Astrocyte (in vitro differentiated cells and primary cell): ENCODE results near the gene LGALS3. TPM values are rescaled to one million over a fixed set of nuclear protein-coding genes. Genes with fewer than 3 reads are reported as not detected.

Source experiments
- DNase-seq: peaks from one replicate; pipeline ENCODE4 v3.0.0-alpha.2; 2010; ENCODE audit warnings: low read depth
- FAIRE-seq: peaks from 2 replicates; lab custom pipeline; 2011; peaks lifted over from hg19 to GRCh38; lab: Jason Lieb, UNC
- H2AFZ ChIP-seq: 2 replicates; pipeline ENCODE4 v1.6.0; 2012; ENCODE audit warnings: low read depth, low read length, inconsistent platforms
- H3K27ac ChIP-seq: 2 replicates; pipeline ENCODE4 v1.5.1; 2011; ENCODE audit warnings: low read depth, low read length, inconsistent platforms
- H3K27me3 ChIP-seq: 2 replicates; pipeline ENCODE4 v1.6.0; 2011; ENCODE audit warnings: low read length, inconsistent platforms; ENCODE audit not compliant: insufficient read depth
- H3K36me3 ChIP-seq: 2 replicates; pipeline ENCODE4 v1.5.1; 2011; ENCODE audit warnings: low read length, inconsistent platforms; ENCODE audit not compliant: insufficient read depth
- H3K4me1 ChIP-seq: 2 replicates; pipeline ENCODE4 v1.5.1; 2011; ENCODE audit warnings: low read length, inconsistent platforms; ENCODE audit not compliant: insufficient read depth
- H3K4me2 ChIP-seq: 2 replicates; pipeline ENCODE4 v1.6.0; 2012; ENCODE audit warnings: low read length, inconsistent platforms
- H3K4me3 ChIP-seq: 2 replicates; pipeline ENCODE4 v1.5.1; 2011; ENCODE audit warnings: low read depth, mild to moderate bottlenecking, low read length, inconsistent platforms; ENCODE audit not compliant: insufficient read depth
- H3K79me2 ChIP-seq: 2 replicates; pipeline ENCODE4 v1.6.0; 2012; ENCODE audit warnings: mild to moderate bottlenecking, low read length, inconsistent platforms; ENCODE audit not compliant: insufficient read depth
- H3K9ac ChIP-seq: 2 replicates; pipeline ENCODE4 v1.6.0; 2012; ENCODE audit warnings: mild to moderate bottlenecking, low read length, inconsistent platforms
- H3K9me3 ChIP-seq: 2 replicates; pipeline ENCODE4 v1.5.1; 2012; ENCODE audit warnings: low read depth, mild to moderate bottlenecking, low read length, inconsistent platforms; ENCODE audit not compliant: insufficient read depth
- H4K20me1 ChIP-seq: 2 replicates; pipeline ENCODE4 v1.6.0; 2012; ENCODE audit warnings: low read length, inconsistent platforms; ENCODE audit not compliant: insufficient read depth
- H3K27ac Mint-ChIP-seq: one replicate; pipeline ENCODE4 v1.8.0; 2021; ENCODE audit warnings: mild to moderate bottlenecking, mixed read lengths; ENCODE audit not compliant: unreplicated experiment
- H3K27me3 Mint-ChIP-seq: one replicate; pipeline ENCODE4 v1.8.0; 2021; ENCODE audit warnings: low read depth, mixed read lengths; ENCODE audit not compliant: unreplicated experiment
- H3K36me3 Mint-ChIP-seq: one replicate; pipeline ENCODE4 v1.8.0; 2021; ENCODE audit warnings: low read depth, mixed read lengths; ENCODE audit not compliant: unreplicated experiment
- H3K4me1 Mint-ChIP-seq: one replicate; pipeline ENCODE4 v1.8.0; 2021; ENCODE audit warnings: low read depth, mixed read lengths; ENCODE audit not compliant: unreplicated experiment
- H3K4me3 Mint-ChIP-seq: one replicate; pipeline ENCODE4 v1.8.0; 2021; ENCODE audit warnings: mild to moderate bottlenecking, moderate library complexity, mixed read lengths; ENCODE audit not compliant: unreplicated experiment
- H3K9me3 Mint-ChIP-seq: one replicate; pipeline ENCODE4 v1.8.0; 2021; ENCODE audit warnings: mild to moderate bottlenecking, mixed read lengths; ENCODE audit not compliant: unreplicated experiment
- EZH2 ChIP-seq: IDR thresholded peaks from 2 replicates; pipeline ENCODE4 v1.6.1; 2012; ENCODE audit warnings: mild to moderate bottlenecking, low read length, inconsistent platforms; ENCODE audit not compliant: insufficient read depth
- total RNA-seq: library from RNA; stranded (reverse); gene quantifications from 2 replicates; pipeline ENCODE4 v1.2.1, GENCODE V29; 2021
- TF ChIP-seq, protein P1 (sequence below): IDR thresholded peaks from 2 replicates; pipeline ENCODE4 v1.5.1; 2011; ENCODE audit warnings: low read depth, mild to moderate bottlenecking, inconsistent platforms, low read length, moderate library complexity; ENCODE audit not compliant: insufficient read depth

The LGALS3 gene
- total RNA-seq, 1 donor from 2014 or later: 37.4 TPM

DNA sequence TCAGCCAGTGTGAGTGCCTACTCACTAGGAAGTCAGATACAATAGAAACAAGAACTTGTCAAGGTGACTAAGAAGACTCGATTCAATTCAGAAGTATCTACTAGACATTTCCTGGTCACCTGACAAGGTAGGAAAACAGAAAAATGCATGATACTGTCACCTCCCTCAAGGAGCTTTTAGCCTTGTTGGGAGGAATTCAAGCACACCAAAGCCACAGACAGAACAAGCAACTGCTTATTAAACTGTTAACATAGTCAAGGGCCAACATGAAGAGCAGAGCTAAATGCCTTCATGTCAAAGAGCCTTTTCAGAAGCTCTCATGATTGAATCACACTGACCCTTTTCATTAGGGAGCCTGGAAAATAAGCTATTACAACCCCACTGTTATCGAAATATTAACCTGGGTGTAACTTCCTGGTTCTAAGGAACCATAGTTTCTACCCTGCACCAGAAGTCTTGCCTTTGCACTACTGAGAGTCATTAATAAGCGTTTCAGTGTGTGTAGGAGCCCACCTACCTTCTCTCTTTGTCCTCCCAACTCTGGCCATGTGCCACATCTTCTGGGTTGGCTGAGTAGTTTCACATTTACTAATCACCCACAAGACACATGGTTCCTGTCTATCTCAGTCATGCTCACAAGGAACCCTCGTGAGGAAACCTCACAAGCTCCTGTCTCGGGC lies 31.0 kb upstream of the LGALS3 start:
- H3K27ac ChIP-seq: no peak overlapping the region
- H3K27ac Mint-ChIP-seq: peak overlapping the region; percentile 62

DNA sequence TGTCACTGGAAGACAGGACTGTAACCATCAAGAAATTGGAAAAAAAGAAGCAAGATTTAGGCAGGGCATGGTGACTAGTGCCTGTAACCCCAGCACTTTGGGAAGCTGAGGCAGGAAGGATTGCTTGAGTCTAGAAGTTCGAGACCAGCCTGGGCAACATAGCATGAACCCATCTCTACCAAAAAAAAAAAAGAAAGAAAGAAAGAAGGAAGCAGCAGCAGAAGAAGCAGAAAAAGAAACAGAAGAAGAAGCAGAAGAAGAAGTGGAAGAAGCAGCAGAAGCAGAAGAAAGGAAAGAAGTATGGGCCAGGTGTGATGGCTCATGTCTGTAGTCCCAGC lies 30.5 kb upstream of the LGALS3 start:
- FAIRE-seq: no peak
- H3K27me3 ChIP-seq: no peaks in the 10 kb centered on the region
- H3K4me3 ChIP-seq: no peak overlapping the region
- Mint-ChIP-seq H3K4me1 (peaks cover 22% of the 10 kb centered on the region), H3K27me3 (no peaks in the 10 kb centered on the region), H3K9me3 (no peaks in the 10 kb centered on the region), H3K4me3 (no peak overlapping the region), H3K27ac (peak overlapping the region; percentile 62), H3K36me3 (no peaks in the 10 kb centered on the region)
- H2AFZ ChIP-seq: no peak overlapping the region
- no peak for DNase-seq
- no peak overlapping the region for H3K9ac ChIP-seq
- no peak overlapping the region for H3K4me2 ChIP-seq
- no peaks in the 10 kb centered on the region for H3K79me2 ChIP-seq
- no peaks in the 10 kb centered on the region for H4K20me1 ChIP-seq
- peaks cover 25% of the 10 kb centered on the region for H3K4me1 ChIP-seq
- no peak for TF ChIP-seq EZH2
- TF ChIP-seq, protein P1, sequence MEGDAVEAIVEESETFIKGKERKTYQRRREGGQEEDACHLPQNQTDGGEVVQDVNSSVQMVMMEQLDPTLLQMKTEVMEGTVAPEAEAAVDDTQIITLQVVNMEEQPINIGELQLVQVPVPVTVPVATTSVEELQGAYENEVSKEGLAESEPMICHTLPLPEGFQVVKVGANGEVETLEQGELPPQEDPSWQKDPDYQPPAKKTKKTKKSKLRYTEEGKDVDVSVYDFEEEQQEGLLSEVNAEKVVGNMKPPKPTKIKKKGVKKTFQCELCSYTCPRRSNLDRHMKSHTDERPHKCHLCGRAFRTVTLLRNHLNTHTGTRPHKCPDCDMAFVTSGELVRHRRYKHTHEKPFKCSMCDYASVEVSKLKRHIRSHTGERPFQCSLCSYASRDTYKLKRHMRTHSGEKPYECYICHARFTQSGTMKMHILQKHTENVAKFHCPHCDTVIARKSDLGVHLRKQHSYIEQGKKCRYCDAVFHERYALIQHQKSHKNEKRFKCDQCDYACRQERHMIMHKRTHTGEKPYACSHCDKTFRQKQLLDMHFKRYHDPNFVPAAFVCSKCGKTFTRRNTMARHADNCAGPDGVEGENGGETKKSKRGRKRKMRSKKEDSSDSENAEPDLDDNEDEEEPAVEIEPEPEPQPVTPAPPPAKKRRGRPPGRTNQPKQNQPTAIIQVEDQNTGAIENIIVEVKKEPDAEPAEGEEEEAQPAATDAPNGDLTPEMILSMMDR: no peak
- no peak overlapping the region for H3K27ac ChIP-seq
- no peaks in the 10 kb centered on the region for H3K36me3 ChIP-seq
- H3K9me3 ChIP-seq: no peaks in the 10 kb centered on the region

More for the DNA sequence above, 31.0 kb upstream of the LGALS3 start:
- Histone ChIP-seq H3K4me3 (no peak overlapping the region), H3K9me3 (no peaks in the 10 kb centered on the region), H4K20me1 (no peaks in the 10 kb centered on the region), H3K4me2 (no peak overlapping the region), H2AFZ (no peak overlapping the region), H3K79me2 (no peaks in the 10 kb centered on the region), H3K27me3 (no peaks in the 10 kb centered on the region), H3K36me3 (no peaks in the 10 kb centered on the region), H3K4me1 (peaks cover 20% of the 10 kb centered on the region), H3K9ac (no peak overlapping the region)
- H3K9me3 Mint-ChIP-seq: no peaks in the 10 kb centered on the region
- DNase-seq (no peak), FAIRE-seq (no peak)
- H3K36me3 Mint-ChIP-seq: no peaks in the 10 kb centered on the region
- H3K27me3 Mint-ChIP-seq: no peaks in the 10 kb centered on the region
- H3K4me3 Mint-ChIP-seq: no peak overlapping the region
- H3K4me1 Mint-ChIP-seq: peaks cover 17% of the 10 kb centered on the region
- TF ChIP-seq, protein P1: no peak
- TF ChIP-seq EZH2: no peak

DNA sequence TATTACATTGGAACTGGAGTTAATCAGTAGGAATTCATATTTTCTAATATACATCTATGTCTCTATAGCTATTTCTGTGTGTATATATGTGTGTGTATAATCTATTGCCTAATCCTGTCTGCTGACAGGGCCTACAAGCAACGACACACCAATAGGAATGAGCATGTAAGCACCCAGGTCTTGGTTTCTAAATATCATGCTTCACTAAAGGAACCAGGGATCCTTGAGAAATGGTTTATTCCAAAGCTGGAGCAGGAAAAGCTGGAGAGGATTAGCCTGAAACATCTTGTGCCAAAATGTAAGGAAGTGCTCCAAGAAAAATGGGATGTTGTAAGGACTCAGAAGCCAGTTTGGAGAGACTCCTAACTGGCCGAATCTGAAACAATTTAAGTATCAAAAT lies 29.3 kb upstream of the LGALS3 start:
- Mint-ChIP-seq H3K27me3 (no peaks in the 10 kb centered on the region), H3K4me3 (no peak overlapping the region), H3K4me1 (peaks cover 28% of the 10 kb centered on the region), H3K27ac (no peak overlapping the region), H3K36me3 (no peaks in the 10 kb centered on the region), H3K9me3 (peaks cover 8% of the 10 kb centered on the region)
- Histone ChIP-seq H4K20me1 (no peaks in the 10 kb centered on the region), H3K27ac (no peak overlapping the region), H3K9ac (no peak overlapping the region), H3K4me3 (no peak overlapping the region), H3K9me3 (peaks cover 8% of the 10 kb centered on the region), H3K27me3 (no peaks in the 10 kb centered on the region), H2AFZ (no peak overlapping the region), H3K4me2 (no peak overlapping the region), H3K4me1 (peaks cover 29% of the 10 kb centered on the region), H3K79me2 (no peaks in the 10 kb centered on the region), H3K36me3 (no peaks in the 10 kb centered on the region)
- no peak for FAIRE-seq
- no peak for DNase-seq
- TF ChIP-seq, protein P1: no peak
- no peak for TF ChIP-seq EZH2
